Nephron progenitor cell (in vitro differentiated cells): ENCODE results near the gene PRR29.
"Not testable (repeated sequence)": the region's sequence is repeated elsewhere in the genome, so short reads cannot be mapped to it uniquely, and the experiment has no call there.

Experiments
- DNase-seq: peaks from one replicate; pipeline ENCODE4 v3.0.0; 2021
- H3K27ac Mint-ChIP-seq: 2 replicates; pipeline ENCODE4 v1.8.0; 2021; ENCODE audit warnings: mild to moderate bottlenecking, moderate library complexity, mixed read lengths
- H3K27me3 Mint-ChIP-seq: 2 replicates; pipeline ENCODE4 v1.8.0; 2021; ENCODE audit warnings: mild to moderate bottlenecking, low read depth, mixed read lengths; ENCODE audit not compliant: poor library complexity
- H3K36me3 Mint-ChIP-seq: 2 replicates; pipeline ENCODE4 v1.8.0; 2021; ENCODE audit warnings: low read depth, mixed read lengths
- H3K4me1 Mint-ChIP-seq: 2 replicates; pipeline ENCODE4 v1.8.0; 2021; ENCODE audit warnings: mixed read lengths
- H3K4me3 Mint-ChIP-seq: 2 replicates; pipeline ENCODE4 v1.8.0; 2021; ENCODE audit warnings: mild to moderate bottlenecking, moderate library complexity, mixed read lengths
- H3K9me3 Mint-ChIP-seq: 2 replicates; pipeline ENCODE4 v1.8.0; 2021; ENCODE audit warnings: mild to moderate bottlenecking, moderate library complexity, mixed read lengths
- CTCF ChIP-seq: fragments of 200-600 bp; sonication (generic); IDR thresholded peaks from 2 replicates; pipeline ENCODE4 v1.5.0; 2021; ENCODE audit warnings: antibody characterized with exemption

The PRR29 gene

GRCh38 chr17:64006361-64007088, 8.4 kb downstream of the PRR29 start:
- H3K4me3 Mint-ChIP-seq, result no peak overlapping the region
- no peaks in the 10 kb centered on the region for H3K36me3 Mint-ChIP-seq
- peaks cover 7% of the 10 kb centered on the region for H3K9me3 Mint-ChIP-seq
- H3K27ac Mint-ChIP-seq, result no peak overlapping the region
- peaks cover 29% of the 10 kb centered on the region for H3K4me1 Mint-ChIP-seq
- no peak for DNase-seq
- peaks cover 24% of the 10 kb centered on the region for H3K27me3 Mint-ChIP-seq
- TF ChIP-seq CTCF, result no peak

- Mint-ChIP-seq H3K4me1 (peaks cover 29% of the 10 kb centered on the region), H3K27me3 (peaks cover 31% of the 10 kb centered on the region)
- H3K27ac Mint-ChIP-seq, H3K36me3 Mint-ChIP-seq, H3K9me3 Mint-ChIP-seq, H3K4me3 Mint-ChIP-seq, DNase-seq: not testable (repeated sequence)
Observed at GRCh38 chr17:64007089-64007837, 9.1 kb downstream of the PRR29 start.

GRCh38 chr17:64007838-64008282, 9.7 kb downstream of the PRR29 start:
- H3K36me3 Mint-ChIP-seq, result no peaks in the 10 kb centered on the region
- peaks cover 7% of the 10 kb centered on the region for H3K9me3 Mint-ChIP-seq
- H3K27ac Mint-ChIP-seq, result peak overlapping the region; percentile 78
- peaks cover 34% of the 10 kb centered on the region for H3K27me3 Mint-ChIP-seq
- TF ChIP-seq CTCF, result no peak
- DNase-seq, result no peak
- H3K4me1 Mint-ChIP-seq, result peaks cover 29% of the 10 kb centered on the region
- H3K4me3 Mint-ChIP-seq, result no peak overlapping the region

GRCh38 chr17:64008346-64008745, 10.2 kb downstream of the PRR29 start:
- Mint-ChIP-seq H3K27ac (no peak overlapping the region), H3K27me3 (peaks cover 38% of the 10 kb centered on the region)

GRCh38 chr17:64008830-64009229, 10.7 kb downstream of the PRR29 start:
- H3K4me1 Mint-ChIP-seq, result peaks cover 29% of the 10 kb centered on the region
- DNase-seq, result no peak
- no peak overlapping the region for H3K4me3 Mint-ChIP-seq
- no peaks in the 10 kb centered on the region for H3K36me3 Mint-ChIP-seq
- H3K27ac Mint-ChIP-seq, result no peak overlapping the region
- H3K9me3 Mint-ChIP-seq, result peaks cover 7% of the 10 kb centered on the region
- TF ChIP-seq CTCF, result no peak
- H3K27me3 Mint-ChIP-seq, result peaks cover 37% of the 10 kb centered on the region

More at GRCh38 chr17:64008346-64008745, 10.2 kb downstream of the PRR29 start:
- Mint-ChIP-seq H3K36me3 (no peaks in the 10 kb centered on the region), H3K9me3 (peaks cover 7% of the 10 kb centered on the region), H3K4me3 (no peak overlapping the region), H3K4me1 (peaks cover 29% of the 10 kb centered on the region)
- DNase-seq, result no peak
- TF ChIP-seq CTCF, result no peak

- Mint-ChIP-seq H3K27me3 (peaks cover 35% of the 10 kb centered on the region), H3K27ac (no peak overlapping the region), H3K36me3 (no peaks in the 10 kb centered on the region), H3K4me3 (no peak overlapping the region), H3K9me3 (peaks cover 7% of the 10 kb centered on the region), H3K4me1 (peaks cover 29% of the 10 kb centered on the region)
- DNase-seq, result no peak
- no peak for TF ChIP-seq CTCF
Observed at GRCh38 chr17:64009571-64010402, 11.6 kb downstream of the PRR29 start.
